GM18870 (cell line): Measurements from ENCODE around the gene FAM219A.
"Not testable (repeated sequence)": the region's sequence is repeated elsewhere in the genome, so short reads cannot be mapped to it uniquely, and the experiment has no call there.

Source experiments
- ATAC-seq: cut with Tn5 transposase; IDR thresholded peaks from one replicate; pipeline ENCODE4 v1.9.1; 2021; ENCODE audit warnings: moderate library complexity; ENCODE audit not compliant: unreplicated experiment

The FAM219A gene

GRCh38 chr9:34485822-34486221 is 27.5 kb upstream of the FAM219A start:
- ATAC-seq, result no peak

GRCh38 chr9:34484678-34485077 is 26.3 kb upstream of the FAM219A start:
- ATAC-seq, result no peak

- ATAC-seq, result not testable (repeated sequence)
These were observed 24.4 kb upstream of the FAM219A start for GRCh38 chr9:34482746-34483145.

GRCh38 chr9:34481620-34482019 is 23.2 kb upstream of the FAM219A start:
- not testable (repeated sequence) for ATAC-seq

GRCh38 chr9:34479431-34479866 is 21.1 kb upstream of the FAM219A start:
- no peak for ATAC-seq

- ATAC-seq, result no peak
These were observed 19.2 kb upstream of the FAM219A start for GRCh38 chr9:34477541-34477940.

- ATAC-seq, result no peak
These were observed 16.7 kb upstream of the FAM219A start for GRCh38 chr9:34475097-34475496.

GRCh38 chr9:34465468-34465867 is 7.1 kb upstream of the FAM219A start:
- no peak for ATAC-seq

- no peak for ATAC-seq
These were observed 6.2 kb upstream of the FAM219A start for GRCh38 chr9:34464571-34464970.

- no peak for ATAC-seq
These were observed 5.5 kb upstream of the FAM219A start for GRCh38 chr9:34463901-34464232.

GRCh38 chr9:34463098-34463900 is 4.9 kb upstream of the FAM219A start:
- no peak for ATAC-seq

- no peak for ATAC-seq
These were observed 1.6 kb upstream of the FAM219A start for GRCh38 chr9:34459941-34460340.

GRCh38 chr9:34459356-34459755 is 986 bp upstream of the FAM219A start:
- no peak for ATAC-seq

- ATAC-seq, result no peak
These were observed 580 bp upstream of the FAM219A start for GRCh38 chr9:34458959-34459340.

GRCh38 chr9:34457266-34458012 is 931 bp downstream of the FAM219A start:
- no peak for ATAC-seq

- no peak for ATAC-seq
These were observed 1.6 kb downstream of the FAM219A start for GRCh38 chr9:34456746-34457145.

GRCh38 chr9:34456151-34456550 is 2.2 kb downstream of the FAM219A start:
- no peak for ATAC-seq

- ATAC-seq, result no peak
These were observed 3.8 kb downstream of the FAM219A start for GRCh38 chr9:34454571-34455065.

GRCh38 chr9:34452568-34452967 is 5.8 kb downstream of the FAM219A start:
- ATAC-seq, result no peak

- ATAC-seq, result no peak
These were observed 6.8 kb downstream of the FAM219A start for GRCh38 chr9:34451545-34451944.

GRCh38 chr9:34451135-34451534 is 7.2 kb downstream of the FAM219A start:
- ATAC-seq, result no peak

GRCh38 chr9:34450644-34451043 is 7.7 kb downstream of the FAM219A start:
- no peak for ATAC-seq
